ENCODE measurements around the gene FSCN2. TPM values are rescaled to one million over a fixed set of nuclear protein-coding genes. Genes with fewer than 3 reads are reported as not detected.

FSCN2 gene
- total RNA-seq, 4 donors from 2014 or later = 1.1 to 2.3 (median 1.8) TPM; not detected in 1

GRCh38 chr17:81519284-81520020 lies 8.7 kb upstream of the FSCN2 start:
- peaks cover 39 to 71% (median 51%) of the 10 kb centered on the region in 3 donors for H3K4me1 ChIP-seq
- H3K36me3 ChIP-seq = no peaks in the 10 kb centered on the region
- peak overlapping the region; percentile 47 to 98 (median 58) for H3K4me3 ChIP-seq
- peaks cover 0 to 24% (median 0%) of the 10 kb centered on the region in 4 donors for H3K27me3 ChIP-seq
- WGBS, 2 donors = 0 to 24% methylated on average over 1 to 6 of the region's 61 CpGs
- DNase-seq = no peak
- H3K27ac ChIP-seq = peak overlapping the region; percentile 79 to 100 (median 100)
- H3K9me3 ChIP-seq = no peaks in the 10 kb centered on the region
- TF ChIP-seq CTCF (IDR thresholded peaks at IDR 0.05) (peak; percentile 42 to 89 (median 74)), POLR2A (IDR thresholded peaks at IDR 0.05) (peak in 2 of 4 donors; percentile 2 to 23)
- intact Hi-C loops (cut with DNase I) = no loop called here

GRCh38 chr17:81520021-81520901 lies 7.9 kb upstream of the FSCN2 start:
- Histone ChIP-seq H3K4me1 (peaks cover 39 to 66% (median 51%) of the 10 kb centered on the region in 3 donors), H3K9me3 (no peaks in the 10 kb centered on the region), H3K36me3 (no peaks in the 10 kb centered on the region), H3K27ac (peak overlapping the region in 3 of 4 donors; percentile 47 to 100 (median 100)), H3K4me3 (peak overlapping the region in 3 of 4 donors; percentile 47 to 98 (median 59)), H3K27me3 (peaks cover 0 to 32% (median 0%) of the 10 kb centered on the region in 4 donors)
- WGBS, 2 donors = 75 to 86% methylated on average over 7 to 9 of the region's 14 CpGs
- no peak for TF ChIP-seq POLR2A (IDR thresholded peaks at IDR 0.05)
- TF ChIP-seq CTCF (IDR thresholded peaks at IDR 0.05) = no peak
- DNase-seq = no peak
- intact Hi-C loops (cut with DNase I) = no loop called here

- Histone ChIP-seq H3K27me3 (peaks cover 0 to 57% (median 5%) of the 10 kb centered on the region in 4 donors), H3K27ac (no peak overlapping the region), H3K4me1 (peaks cover 25 to 46% (median 30%) of the 10 kb centered on the region in 3 donors), H3K36me3 (no peaks in the 10 kb centered on the region), H3K4me3 (no peak overlapping the region), H3K9me3 (no peaks in the 10 kb centered on the region)
- intact Hi-C loops (cut with DNase I) = no loop called here
- 29 to 71% methylated on average over 14 to 20 of the region's 26 CpGs for WGBS, 2 donors
- no peak for TF ChIP-seq POLR2A (IDR thresholded peaks at IDR 0.05)
- TF ChIP-seq CTCF (IDR thresholded peaks at IDR 0.05) = peak in 1 of 6 experiments; percentile 21
- no peak for DNase-seq
Observed at GRCh38 chr17:81522491-81523401, 5.4 kb upstream of the FSCN2 start.

DNA sequence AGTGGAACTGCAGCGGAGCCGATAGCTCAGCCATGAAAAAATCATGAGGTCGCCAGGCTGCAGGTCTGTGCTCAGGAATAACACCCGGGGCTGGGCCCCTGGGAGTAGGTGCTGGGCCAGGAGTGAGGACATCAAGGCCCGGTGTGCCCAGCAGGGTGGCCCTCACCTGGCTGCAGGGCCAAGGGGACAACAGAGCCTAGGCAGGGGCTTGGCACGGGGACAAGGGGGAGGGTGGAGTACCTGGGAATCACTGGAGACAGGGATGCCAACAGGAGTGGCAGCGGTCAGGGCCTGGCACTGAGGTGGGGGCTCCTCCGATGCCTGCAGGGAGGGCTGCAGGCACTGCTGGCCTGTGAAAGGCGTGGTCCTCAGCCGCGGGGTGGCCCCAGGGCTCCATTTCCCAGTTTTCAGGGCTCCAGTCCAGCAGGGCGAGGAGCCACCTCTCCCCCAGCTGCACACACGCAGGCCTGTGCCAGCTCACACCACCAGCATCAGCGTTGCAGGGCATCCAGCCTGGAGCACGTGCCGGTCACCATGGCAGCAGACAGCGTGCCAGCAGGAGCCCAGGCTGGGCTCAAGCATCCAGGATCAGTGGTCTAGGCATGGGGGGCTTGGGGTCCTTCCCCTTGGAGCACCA lies 4.7 kb upstream of the FSCN2 start:
- Histone ChIP-seq H3K9me3 (no peaks in the 10 kb centered on the region), H3K4me1 (peaks cover 18 to 45% (median 23%) of the 10 kb centered on the region in 3 donors), H3K4me3 (no peak overlapping the region), H3K27ac (no peak overlapping the region), H3K36me3 (no peaks in the 10 kb centered on the region), H3K27me3 (peaks cover 0 to 65% (median 11%) of the 10 kb centered on the region in 4 donors)
- intact Hi-C loops (cut with DNase I) = no loop called here
- 12 to 47% methylated on average over 3 to 10 of the region's 17 CpGs for WGBS, 2 donors
- TF ChIP-seq POLR2A (IDR thresholded peaks at IDR 0.05) = no peak
- no peak for DNase-seq

All from esophagus squamous epithelium (tissue), 5 donors.